Measurements from ENCODE around the gene LRRC17.

Gene LRRC17

DNA sequence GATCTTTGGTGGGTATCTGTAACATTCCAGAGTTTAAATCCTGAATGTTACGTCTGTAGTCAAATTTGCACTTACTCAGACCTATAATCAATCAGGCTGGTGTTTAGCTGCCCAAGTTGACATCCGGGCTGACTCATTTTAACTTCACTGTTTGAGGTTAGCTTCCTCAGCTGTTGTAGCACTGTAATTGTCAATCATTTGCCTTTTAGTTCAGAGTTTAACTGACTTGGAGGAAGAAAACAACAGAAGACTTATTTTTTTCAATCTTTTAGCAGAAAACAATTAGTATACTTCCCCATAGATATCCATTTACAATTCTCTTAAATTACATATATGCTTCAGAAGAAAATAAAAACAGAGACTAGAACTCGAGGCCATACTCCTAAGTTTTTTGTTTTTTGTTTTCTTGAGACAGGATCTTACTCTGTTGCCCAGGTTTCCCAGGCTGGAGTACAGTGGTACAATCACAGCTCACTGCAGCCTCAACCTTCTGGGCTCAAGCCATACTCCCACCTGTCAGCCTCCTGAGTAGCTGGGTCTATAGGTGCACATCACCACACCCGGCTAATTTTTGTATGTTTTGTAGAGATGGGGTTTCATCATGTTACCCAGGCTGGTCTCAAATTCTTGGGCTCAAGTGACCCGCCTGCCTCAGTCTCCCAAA is 38.5 kb upstream of the LRRC17 start:
- peak overlapping the region; percentile 63 for H3K27ac ChIP-seq
- TF ChIP-seq, protein P1, sequence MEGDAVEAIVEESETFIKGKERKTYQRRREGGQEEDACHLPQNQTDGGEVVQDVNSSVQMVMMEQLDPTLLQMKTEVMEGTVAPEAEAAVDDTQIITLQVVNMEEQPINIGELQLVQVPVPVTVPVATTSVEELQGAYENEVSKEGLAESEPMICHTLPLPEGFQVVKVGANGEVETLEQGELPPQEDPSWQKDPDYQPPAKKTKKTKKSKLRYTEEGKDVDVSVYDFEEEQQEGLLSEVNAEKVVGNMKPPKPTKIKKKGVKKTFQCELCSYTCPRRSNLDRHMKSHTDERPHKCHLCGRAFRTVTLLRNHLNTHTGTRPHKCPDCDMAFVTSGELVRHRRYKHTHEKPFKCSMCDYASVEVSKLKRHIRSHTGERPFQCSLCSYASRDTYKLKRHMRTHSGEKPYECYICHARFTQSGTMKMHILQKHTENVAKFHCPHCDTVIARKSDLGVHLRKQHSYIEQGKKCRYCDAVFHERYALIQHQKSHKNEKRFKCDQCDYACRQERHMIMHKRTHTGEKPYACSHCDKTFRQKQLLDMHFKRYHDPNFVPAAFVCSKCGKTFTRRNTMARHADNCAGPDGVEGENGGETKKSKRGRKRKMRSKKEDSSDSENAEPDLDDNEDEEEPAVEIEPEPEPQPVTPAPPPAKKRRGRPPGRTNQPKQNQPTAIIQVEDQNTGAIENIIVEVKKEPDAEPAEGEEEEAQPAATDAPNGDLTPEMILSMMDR (conservative IDR thresholded peaks at IDR 0.05; ENCODE audit: low read depth) = no peak
- ChIA-PET POLR2A (ENCODE audit: low non-redundant PET) (no interaction called here), CTCF (interaction anchor here (0.6 to 0.7 kb wide), 3 partner anchors 44 to 1382 kb away, joined by 4 read pairs; no protein-coding TSS in a partner anchor)
- DNase-seq (ENCODE audit: low spot score) = peak; percentile 88

DNA sequence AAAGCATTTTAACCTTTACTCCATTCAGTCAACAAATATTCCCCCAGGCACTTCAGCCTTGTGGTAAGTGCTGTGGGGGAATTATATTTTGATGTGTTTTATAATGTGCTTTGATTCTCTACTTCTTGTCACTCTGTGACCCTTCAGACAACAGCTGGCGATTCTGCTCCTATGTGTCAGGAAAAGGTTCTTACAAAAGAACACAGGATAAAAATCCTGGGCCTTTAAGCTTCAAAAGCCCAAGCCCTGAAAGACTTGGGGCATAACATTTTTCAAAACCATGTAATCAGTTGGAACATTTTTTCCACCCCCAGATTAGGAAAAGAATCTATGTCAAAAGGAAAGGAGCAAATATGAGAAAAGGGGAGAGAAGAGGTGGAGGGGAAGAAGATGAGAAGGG is 37.8 kb upstream of the LRRC17 start:
- no peak overlapping the region; the same call in 1 of the 2 replicates for H3K27ac ChIP-seq
- ChIA-PET CTCF (interaction anchor here (0.6 to 0.7 kb wide), 2 partner anchors 43 to 1383 kb away, joined by 4 read pairs; no protein-coding TSS in a partner anchor), POLR2A (ENCODE audit: low non-redundant PET) (no interaction called here)
- TF ChIP-seq, protein P1 (conservative IDR thresholded peaks at IDR 0.05; ENCODE audit: low read depth) = no peak
- no peak for DNase-seq (ENCODE audit: low spot score)

DNA sequence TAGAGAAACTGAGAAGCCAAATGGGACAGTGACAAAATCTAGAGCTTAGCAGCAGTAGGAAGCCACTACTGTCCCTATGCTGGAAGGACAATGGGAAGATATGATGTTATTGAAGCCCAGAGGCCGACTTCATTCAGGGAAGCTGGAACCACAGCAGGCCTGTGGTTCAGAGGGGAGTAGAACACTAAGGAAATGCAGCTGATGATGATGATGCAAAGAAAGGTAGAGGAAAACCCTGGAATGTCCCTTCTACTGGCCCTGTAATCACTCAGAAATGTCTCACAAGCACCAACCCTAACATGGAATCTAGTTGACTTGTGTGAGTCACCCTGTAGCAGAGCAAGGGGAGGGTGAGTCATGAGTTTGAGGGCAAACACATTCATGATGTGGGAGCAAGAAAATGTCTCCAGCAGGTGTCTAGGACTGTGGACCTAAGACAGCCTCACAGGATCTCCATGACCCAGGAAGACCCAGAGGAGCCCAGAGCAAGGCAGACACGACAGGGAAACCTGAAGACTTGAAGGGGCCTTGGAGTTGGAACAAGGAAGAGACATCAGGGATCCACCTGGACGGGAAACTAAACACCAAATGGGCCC is 37.0 kb upstream of the LRRC17 start:
- TF ChIP-seq, protein P1 (conservative IDR thresholded peaks at IDR 0.05; ENCODE audit: low read depth) = no peak
- ChIA-PET CTCF (interaction anchor here (0.7 kb wide), 1 partner anchor 570 kb away, joined by 3 read pairs; the partner anchor contains the start of gene SLC26A5), POLR2A (ENCODE audit: low non-redundant PET) (no interaction called here)
- H3K27ac ChIP-seq = peak overlapping the region; percentile 51; the same call in 1 of the 2 replicates
- DNase-seq (ENCODE audit: low spot score) = peak; percentile 97

DNA sequence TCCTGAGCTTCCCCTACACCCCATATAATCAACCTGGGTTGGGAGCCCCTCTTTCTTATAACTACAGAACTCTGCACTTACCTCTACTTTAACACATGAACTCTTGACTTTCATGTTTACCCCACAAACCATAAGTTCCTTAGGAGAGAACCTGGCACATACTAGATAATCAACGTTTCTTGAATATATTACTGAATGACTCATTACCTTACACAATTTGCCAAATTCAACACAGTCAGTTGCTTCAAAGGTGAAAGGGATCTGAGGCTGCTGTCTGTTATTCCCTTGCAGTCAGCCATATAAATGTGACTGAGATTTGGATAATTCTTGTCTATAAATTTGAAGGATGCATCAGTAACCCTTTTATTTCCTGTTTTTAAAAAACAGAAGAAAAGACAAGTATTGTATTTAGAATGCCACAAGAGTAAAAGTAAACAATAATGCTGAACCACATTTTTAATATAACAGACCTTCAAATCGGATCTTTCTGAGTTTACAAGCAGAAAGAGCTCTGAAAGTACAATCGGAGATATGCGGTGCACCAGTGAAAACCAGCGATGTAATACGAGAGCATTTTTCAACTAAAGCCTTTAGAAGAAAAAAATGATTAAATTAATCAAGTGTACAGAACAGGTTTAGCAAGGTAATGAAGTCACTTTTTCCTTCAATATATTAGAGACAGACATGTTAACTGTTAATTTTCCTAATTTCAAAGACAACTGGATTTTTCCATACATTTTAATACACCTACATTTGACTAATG is 29.5 kb upstream of the LRRC17 start:
- DNase-seq (ENCODE audit: low spot score) = peak; percentile 52
- CTCF ChIA-PET = interaction anchor here (0.5 kb wide), 1 partner anchor 178 kb away, joined by 3 read pairs; no protein-coding TSS in a partner anchor
- H3K27ac ChIP-seq = no peak overlapping the region
- TF ChIP-seq, protein P1 (conservative IDR thresholded peaks at IDR 0.05; ENCODE audit: low read depth) = no peak
- POLR2A ChIA-PET (ENCODE audit: low non-redundant PET) = no interaction called here

DNA sequence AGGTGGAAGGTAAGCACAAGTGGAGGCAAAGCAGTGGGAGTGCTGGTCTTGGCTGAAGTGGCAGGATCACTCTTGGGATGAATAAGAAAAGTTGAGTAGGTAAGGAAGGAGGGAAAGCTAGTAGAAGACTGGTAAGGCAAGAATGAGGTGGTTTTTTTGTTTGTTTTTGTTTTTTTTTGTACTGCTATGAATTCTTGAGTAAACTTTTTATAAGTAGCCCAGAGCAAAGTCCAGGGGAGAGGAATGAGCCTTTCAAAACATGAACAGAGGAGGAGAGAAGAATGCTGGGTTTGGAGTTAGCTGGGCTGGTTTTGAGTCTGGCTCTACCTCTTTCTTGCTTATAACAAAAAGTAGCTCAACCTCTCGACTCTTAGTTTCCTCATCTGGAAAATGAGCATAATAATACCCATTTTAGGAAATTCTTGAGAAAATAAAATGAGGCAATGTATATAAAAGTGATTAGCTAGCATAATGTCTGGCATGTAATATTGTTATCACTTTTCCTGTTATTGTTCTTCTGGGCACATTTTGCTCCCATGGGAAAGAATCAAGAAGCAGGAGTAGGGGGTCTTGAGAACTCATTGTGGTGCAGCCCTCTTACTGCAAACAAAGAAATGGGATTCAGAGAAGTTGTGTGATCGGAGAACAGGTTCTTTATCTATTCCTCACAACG is 24.1 kb upstream of the LRRC17 start:
- H3K27ac ChIP-seq = no peak overlapping the region
- ChIA-PET CTCF (no interaction called here), POLR2A (ENCODE audit: low non-redundant PET) (no interaction called here)
- no peak for DNase-seq (ENCODE audit: low spot score)
- TF ChIP-seq, protein P1 (conservative IDR thresholded peaks at IDR 0.05; ENCODE audit: low read depth) = no peak

DNA sequence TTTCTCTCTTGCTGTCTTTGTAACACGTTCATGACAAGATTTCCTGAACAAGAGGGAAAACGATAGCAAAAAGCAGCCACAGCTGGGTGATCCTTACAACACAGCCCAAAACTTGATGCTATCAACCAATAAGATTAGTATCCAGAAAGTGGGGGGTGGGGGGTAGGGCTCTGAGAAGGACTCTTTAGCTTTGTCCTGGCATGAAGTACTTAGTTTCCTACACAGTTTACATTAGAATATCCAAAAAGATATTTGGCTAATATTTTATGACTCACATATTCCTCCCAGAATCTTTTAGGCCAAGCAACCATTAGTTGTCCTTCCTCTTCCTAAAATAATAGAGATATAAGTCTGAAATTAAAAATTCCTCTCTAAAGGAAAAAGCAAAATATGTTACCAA is 22.9 kb upstream of the LRRC17 start:
- DNase-seq (ENCODE audit: low spot score) = no peak
- no peak overlapping the region for H3K27ac ChIP-seq
- POLR2A ChIA-PET (ENCODE audit: low non-redundant PET) = no interaction called here
- CTCF ChIA-PET = interaction anchor here (0.6 kb wide), 1 partner anchor 1235 kb away, joined by 3 read pairs; no protein-coding TSS in a partner anchor
- TF ChIP-seq, protein P1 (conservative IDR thresholded peaks at IDR 0.05; ENCODE audit: low read depth) = no peak

All from RWPE1 (cell line).